GM21447 (cell line): Measurements from ENCODE around the gene CATSPERZ.
A peak's percentile ranks its signal among the peaks of the same experiment; 100 is the strongest.
"Not testable (repeated sequence)": the region's sequence is repeated elsewhere in the genome, so short reads cannot be mapped to it uniquely, and the experiment has no call there.

Experiments used
- ATAC-seq: cut with Tn5 transposase; IDR thresholded peaks from one replicate; pipeline ENCODE4 v1.9.1; 2021; ENCODE audit not compliant: unreplicated experiment

The CATSPERZ gene

DNA sequence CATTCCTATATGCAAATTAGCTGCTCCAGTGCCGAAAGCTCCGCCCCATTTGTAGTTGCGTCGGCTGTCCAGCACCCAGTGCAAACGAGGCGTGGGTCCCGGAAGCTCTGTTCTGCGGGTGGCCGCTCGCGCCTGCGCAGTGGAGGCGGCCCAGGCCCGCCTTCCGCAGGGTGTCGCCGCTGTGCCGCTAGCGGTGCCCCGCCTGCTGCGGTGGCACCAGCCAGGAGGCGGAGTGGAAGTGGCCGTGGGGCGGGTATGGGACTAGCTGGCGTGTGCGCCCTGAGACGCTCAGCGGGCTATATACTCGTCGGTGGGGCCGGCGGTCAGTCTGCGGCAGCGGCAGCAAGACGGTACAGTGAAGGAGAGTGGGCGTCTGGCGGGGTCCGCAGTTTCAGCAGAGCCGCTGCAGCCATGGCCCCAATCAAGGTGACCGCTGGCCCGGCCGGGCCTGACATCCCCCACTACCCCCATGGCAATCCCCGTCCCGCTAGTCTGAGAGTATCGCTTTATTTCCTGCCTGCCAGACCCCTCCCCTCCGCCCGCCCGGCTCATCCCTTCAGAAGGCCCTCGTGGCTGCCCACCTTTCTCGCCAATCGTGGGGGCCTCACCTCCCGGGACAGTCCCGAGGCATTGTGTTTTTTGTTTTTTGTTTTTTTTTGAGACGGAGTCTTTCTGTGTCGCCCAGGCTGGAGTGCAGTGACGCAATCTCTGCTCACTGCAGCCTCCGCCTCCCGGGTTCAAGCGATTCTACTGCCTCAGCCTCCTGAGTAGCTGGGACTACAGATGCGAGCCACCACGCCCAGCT lies 18.0 kb downstream of the CATSPERZ start, which contains the start of gene PRDX5:
PRDX5 (plus strand) TSS at position 161 of the 805 bp plus-strand sequence; CDS start at position 256, 95 bp downstream.
- ATAC-seq, result peak; percentile 46

DNA sequence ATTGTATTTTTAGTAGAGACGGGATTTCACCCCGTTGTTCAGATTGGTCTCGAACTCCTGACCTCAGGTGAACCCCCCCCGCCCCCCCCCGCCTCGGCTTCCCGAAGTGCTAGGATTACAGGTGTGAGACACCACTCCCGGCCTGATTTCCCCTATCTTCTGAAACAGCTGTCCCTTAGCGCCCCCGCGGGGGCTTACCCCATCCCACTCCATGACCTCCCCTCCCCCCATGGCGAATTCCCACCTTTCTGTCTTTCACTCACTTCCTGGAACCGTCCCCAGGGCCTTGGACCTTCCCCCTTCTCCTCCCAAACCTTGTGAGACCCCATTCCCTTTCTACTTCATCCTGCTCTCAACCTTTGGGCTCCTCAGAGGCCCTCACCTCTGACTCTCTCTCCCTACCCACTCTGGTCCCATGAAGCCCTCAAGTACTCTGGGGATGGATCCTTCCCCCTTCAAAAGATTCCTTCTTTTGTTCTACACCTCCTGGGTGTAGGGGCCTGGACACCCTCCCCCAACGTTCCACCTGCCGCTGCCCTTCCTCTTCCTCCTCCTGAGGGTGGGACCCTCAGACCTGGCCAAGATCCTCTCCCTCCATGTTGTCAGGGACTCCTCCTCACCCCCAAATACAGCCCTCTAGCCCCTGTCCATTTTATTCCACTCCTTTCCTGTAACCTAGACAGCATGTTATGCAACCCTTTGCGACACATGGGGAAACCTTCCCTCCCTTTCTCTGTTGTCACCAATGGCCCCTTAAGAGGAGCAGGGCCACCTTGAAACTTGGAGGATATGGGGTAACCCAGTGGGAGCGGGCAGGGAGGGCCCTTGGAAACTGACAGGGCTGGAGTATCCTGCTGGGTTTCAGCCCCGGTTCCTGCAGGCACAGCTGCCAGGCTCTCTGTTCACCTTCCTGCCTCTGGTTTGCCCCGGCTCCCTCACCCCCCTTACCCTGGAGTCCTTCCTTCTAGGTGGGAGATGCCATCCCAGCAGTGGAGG lies 18.9 kb downstream of the CATSPERZ start:
- no peak for ATAC-seq

DNA sequence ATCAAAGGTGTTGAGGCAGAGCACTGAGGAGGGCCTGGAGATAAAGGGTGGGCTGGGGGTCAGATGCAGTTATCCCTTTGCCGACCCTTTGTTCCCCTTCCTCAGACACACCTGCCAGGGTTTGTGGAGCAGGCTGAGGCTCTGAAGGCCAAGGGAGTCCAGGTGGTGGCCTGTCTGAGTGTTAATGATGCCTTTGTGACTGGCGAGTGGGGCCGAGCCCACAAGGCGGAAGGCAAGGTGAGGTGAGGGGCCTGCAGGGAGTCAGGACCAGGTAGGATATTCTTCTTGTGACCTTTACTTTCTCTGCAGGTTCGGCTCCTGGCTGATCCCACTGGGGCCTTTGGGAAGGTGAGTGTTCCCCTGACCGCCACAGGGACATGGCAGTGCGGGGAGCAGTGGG lies 20.4 kb downstream of the CATSPERZ start:
- ATAC-seq, result no peak

DNA sequence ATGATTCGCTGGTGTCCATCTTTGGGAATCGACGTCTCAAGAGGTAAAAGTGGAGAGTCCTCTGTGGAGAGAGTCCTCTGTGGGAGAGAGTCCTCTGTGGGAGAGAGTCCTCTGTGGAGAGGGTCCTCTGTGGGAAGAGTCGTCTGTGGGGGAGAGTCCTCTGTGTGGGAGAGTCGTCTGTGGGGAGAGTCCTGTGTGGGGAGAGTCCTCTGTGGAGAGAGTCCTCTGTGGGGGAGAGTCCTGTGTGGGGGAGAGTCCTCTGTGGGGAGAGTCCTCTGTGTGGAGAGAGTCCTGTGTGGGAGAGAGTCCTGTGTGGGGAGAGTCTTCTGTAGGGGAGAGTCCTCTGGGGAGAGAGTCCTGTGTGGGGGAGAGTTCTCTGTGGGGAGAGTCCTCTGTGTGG lies 20.9 kb downstream of the CATSPERZ start:
- no peak for ATAC-seq

DNA sequence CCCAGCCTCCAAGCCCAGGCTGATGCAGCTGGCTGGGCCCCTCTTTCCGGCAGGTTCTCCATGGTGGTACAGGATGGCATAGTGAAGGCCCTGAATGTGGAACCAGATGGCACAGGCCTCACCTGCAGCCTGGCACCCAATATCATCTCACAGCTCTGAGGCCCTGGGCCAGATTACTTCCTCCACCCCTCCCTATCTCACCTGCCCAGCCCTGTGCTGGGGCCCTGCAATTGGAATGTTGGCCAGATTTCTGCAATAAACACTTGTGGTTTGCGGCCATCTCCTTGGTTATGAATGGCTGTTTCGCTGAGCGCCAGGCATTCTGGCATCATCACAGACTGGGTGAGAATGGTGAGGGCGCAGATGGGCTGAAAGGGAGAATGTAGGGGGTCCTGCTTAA lies 21.4 kb downstream of the CATSPERZ start:
- no peak for ATAC-seq

DNA sequence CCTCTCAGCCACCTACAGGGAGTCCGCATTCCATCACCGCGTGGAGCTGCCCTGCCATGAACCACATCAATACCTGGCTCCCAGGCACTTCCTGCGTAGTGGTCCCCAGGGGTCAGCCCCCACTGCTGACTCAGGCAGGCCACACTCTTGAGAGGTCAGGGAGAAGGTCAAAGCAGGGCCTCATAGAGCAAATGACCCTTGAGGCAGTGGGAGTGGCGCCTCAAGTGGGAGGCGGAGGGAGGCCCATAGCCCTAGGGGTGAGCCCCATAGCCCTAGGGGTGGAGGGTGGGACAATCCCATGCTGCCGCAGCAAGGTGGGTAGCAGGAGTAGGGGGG lies 22.7 kb downstream of the CATSPERZ start:
- no peak for ATAC-seq

DNA sequence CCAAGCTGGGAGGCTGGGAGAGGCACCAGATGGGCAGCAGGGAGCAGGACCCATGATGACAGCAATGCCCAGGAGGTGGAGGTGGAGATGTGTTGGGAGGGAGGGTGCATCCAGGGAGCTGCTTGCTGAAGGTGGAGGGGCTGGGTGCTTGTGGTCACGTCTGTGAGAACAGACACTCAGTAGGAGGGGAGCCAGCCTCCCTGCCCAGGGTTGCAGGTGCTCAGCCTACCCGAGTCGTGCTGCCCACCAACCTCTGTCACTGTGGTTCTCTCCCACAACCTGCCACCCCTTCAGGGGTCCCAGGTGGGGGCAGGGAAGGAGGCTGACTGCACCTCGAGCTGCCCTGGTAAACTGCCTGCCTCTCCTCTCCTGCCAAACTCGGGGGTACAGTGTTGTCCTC lies 23.2 kb downstream of the CATSPERZ start:
- ATAC-seq, result no peak

DNA sequence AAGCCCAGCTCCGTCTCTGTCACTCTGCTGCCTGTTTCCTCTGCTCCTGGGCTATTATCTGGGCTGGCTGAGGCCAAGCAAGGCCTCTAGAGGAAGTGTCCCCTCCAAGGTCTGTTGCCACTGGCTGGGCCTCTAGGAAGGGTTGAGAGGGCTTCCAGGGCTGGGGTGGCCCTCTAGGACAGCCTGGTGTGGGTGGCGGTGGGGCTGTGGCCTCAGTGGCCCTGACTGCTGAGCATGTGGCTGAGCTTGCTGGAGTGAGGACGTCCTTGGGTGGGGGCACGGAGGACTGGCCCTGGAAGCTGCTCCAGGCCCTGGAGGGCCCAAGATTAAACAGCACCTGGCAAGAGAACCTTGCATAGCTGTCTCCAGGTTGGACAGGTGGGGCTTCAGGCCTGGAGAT lies 23.8 kb downstream of the CATSPERZ start:
- ATAC-seq, result not testable (repeated sequence)

DNA sequence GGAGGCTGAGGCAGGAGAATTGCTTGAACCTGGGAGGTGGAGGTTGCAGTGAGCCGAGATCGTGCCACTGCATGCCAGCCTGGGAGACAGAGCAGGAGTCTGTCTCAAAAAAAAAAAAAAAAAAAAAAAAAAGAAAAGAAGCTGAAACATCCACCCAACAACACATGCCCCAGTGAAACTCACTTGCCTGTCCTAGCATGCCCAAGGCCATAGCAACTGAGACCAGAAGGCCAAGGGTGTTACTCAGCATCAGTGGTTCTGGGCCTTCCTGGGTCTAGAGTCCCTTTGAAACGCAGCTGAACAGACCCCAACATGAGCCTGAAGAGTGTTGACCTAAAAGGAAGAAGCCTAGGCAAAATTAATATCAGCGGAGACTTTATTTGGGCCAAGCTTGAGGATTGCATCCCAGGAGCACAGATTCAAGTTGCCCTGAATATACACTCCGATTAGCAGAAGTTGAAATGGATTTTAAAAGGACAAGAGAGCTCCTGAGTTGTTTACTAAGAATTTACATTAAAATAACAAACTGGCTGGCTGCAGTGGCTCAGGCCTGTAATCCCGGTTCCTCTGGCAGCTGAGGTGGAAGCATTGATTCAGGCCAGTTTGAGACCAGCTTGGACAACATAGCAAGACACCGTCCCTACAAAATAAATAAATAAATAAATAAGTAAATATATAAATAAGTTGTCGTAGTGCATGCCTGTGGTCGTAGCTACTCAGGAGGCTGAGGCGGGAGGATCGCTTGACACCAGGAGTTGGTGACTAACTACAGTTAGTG lies 24.7 kb downstream of the CATSPERZ start:
- ATAC-seq, result no peak

DNA sequence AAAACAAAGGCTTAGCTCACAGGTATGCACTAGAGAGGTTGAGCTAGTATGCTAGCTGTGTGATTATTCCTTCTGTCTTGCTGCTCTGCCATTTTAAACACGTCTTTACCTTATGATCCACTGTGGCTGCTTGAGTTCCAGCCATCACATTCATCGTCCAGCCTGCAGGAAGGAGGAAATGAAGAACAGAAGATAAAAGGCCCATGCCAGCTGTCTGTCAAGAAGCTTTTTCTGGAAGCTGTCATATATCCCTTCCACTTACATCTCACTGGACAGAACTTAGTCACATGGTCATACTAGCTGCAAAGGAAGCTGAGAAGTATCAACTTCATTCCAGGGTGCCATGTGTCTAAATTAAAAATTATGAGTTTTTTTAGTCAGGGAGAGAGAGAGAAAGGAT lies 27.2 kb downstream of the CATSPERZ start:
- no peak for ATAC-seq

DNA sequence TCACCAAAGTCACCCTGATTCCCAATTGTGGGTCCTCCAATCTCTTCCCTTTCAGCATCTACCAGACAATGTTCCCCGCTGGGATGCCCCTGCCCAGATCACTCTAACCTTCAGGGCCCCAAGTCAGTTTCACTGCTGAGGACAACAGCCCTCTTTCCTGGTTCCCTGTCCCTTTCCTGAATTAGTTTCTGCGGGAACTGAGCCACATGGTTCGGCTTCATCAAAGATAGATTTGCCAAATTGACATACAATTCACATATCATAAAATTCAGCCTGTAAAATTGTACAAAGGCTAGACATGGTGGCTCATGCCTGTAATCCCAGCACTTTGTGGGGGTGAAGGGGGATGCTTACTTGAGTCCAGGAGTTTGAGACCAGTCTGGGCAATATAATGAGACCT lies 27.8 kb downstream of the CATSPERZ start:
- ATAC-seq, result no peak

DNA sequence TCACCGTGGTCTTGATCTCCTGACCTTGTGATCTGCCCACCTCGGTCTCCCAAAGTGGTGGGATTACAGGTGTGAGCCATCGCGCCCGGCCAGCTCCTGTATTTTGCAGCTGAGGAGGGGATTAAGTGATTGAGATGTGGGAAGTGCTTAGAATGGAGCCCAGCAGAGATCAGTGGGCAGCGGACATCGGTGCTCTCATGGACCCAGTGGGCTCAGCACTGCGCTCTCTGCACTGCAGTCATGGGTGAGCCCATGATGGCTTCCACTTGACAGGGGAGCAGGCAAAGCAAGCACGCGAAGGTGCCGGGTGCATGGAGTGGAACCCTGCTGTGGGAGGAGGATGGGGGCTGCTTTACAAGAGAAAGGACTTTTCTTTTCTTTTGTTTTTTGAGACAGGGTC lies 30.7 kb downstream of the CATSPERZ start:
- no peak for ATAC-seq

DNA sequence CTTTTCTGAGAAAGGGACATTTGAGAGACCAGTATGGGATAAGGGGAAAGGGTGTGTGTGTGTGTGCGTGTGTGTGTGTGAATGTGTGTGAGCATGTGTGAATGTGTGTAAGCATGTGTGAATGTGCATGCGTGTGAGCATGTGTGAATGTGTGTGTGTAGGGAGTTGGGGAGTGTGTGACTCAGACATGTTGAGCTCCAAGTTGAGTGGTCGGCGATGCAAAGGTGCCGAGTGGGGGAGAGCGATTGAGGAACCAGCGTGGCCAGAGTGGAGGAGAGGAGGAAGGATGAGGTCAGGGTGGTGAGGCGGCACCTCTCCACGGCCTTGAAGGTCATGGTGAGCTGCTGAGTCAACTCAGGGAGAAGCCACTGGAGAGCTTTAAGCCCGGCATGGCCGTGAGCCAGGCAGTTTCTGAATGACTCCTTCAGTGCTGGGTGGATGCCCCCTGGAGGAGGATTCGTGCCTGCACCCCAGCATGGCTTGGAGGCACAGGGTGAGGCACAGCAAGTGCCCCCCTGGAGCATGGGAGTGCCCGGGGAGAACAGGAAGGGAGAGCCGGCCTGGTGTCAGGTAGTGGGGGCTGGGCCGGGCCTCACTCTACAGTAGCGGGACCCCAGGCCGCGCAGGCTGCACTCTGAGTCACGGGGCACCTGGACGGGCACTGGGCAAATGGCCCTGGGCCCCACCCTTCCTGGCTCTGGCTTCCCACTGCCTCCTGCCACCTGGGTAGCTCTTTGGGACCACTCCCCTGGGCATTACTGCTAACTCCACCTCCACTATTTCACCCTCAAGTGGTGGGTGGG lies 31.6 kb downstream of the CATSPERZ start:
- peak; percentile 46 for ATAC-seq

DNA sequence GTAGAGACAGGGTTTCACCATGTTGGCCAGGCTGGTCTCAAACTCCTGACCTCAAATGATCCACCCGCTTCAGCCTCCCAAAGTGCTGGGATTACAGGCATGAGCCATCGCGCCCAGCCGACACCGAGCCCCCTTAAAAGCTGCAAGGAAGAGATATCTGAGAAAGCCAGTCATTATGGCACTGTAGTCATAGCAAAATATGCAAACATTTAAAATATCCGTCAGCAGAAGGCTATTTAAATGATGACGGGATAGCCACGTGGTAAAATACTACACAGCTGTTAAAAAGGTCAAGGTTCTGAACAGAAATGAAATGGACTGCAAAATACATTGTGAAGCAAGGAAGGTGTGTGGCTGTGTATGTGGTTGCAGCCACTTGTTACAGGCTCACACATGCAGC lies 33.4 kb downstream of the CATSPERZ start:
- no peak for ATAC-seq

DNA sequence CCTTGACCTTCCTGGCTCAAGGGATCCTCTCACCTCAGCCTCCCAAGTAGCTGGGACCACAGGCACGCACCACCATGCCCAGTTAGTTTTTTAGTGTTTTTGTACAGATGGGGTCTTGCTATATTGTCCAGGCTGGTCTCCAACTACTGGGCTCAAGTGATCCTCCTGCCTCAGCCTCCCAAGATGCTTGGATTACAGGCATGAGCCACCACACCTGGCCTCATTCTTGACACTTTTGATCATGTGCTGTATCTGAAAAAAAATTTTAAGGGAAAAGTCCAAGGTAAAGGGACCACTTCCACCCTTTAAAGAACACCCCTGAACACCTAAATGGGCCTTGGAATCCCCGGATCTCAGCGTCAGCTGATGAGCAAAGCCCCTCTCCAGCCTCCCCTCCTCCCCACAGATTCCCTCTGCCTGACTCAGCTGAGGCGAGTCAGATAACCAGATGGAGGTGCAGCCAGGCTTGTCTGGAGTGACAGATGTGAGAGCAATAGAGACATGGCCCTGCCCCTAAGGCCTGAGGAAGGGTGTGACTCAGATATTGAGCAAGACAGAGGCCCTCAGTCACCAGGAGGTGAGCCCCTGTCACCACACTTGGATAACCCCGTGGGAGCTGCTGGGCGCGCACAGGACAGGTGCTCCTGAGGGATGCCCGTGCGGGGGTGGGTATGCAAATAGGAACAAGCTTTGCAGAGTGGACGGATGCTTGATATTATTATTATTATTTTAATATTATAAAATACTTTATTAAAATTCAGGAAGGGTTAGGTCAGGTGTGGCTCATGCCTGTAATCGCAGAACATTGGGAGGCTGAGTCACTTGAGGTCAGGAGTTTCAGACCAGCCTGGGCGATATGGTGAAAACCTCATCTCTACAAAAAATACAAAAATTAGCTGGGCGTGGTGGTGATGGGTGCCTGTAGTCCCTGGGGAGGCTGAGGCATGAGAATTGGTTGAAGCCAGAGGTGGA lies 34.9 kb downstream of the CATSPERZ start:
- ATAC-seq, result peak; percentile 85

DNA sequence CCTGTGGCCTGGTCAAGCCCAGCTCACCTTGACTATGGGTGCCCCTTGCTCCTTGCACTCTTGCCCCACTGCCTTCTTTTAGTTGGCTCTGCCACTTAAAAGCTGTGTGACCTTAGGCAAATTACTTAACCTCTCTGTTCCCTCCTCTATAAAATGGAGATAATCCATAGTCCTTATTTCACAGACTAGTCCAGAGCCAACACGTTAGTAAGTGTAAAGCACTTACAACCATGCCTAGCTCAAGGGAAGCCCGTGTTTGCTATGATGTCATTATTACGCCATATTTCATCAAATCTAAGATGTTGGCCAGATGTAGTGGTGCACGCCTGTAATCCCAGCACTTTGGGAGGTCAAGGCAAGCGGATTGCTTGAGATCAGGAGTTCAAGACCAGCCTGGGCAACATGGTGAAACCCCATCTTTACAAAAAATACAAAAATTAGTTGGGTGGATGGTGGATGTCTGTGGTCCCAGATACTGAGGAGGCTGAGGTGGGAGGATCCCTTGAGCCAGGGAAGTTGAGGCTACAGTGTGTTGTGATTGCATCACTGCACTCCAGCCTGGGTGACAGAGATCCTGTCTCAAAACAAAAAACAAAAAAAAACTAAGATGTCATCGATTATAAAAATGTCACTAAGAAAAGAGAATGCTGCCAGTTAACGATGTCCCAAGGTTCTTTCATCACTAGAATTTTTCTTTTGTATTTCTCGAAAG lies 37.5 kb downstream of the CATSPERZ start:
- ATAC-seq, result no peak

DNA sequence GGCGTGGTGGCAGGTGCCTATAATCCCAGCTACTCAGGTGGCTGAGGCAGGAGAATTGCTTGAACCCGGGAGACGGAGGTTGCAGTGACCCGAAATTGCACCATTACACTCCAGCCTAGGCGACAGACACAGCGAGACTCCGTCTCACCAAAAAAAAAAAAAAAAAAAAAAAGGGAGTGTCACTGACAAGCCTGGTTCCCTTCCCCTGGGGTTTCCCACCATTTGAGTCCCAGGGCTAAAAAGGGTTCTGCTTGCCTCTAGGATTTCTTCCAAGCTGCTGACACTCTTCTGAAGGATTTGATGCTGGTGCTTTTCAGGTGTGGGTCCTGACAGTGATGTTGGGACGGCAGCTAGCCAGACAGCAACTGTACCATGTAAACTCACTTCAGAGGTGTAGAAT lies 38.6 kb downstream of the CATSPERZ start:
- ATAC-seq, result no peak

DNA sequence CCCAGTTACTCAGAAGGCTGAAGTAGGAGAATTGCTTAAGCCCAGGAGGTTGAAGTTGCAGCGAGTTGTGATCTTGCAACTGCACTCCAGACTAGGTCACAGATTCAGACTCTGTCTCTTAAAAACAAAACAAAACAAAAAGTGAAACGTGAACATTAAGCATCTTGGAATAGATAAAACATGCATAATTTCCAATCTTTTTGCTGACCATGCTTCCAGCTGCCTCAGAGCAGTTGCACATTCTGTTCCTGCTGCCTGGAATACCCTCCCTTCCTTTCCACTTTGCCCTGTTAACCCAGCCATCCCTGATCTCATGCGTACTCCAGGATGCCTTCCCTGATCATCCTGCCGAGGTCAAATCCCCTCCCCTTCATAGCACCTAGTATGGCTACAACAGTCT lies 39.1 kb downstream of the CATSPERZ start:
- no peak for ATAC-seq
